Measurements from ENCODE around the gene UBR4.

Gene UBR4

GRCh38 chr1:19112891-19113696, 97.0 kb downstream of the UBR4 start:
- Histone ChIP-seq H3K9ac (no peak overlapping the region), H3K27ac (no peak overlapping the region), H2AFZ (no peak overlapping the region), H3K4me3 (ENCODE audit: low read depth, low read length) (no peak overlapping the region), H3K4me2 (ENCODE audit: low read length) (no peak overlapping the region), H3K4me1 (no peaks in the 10 kb centered on the region), H3K79me2 (no peaks in the 10 kb centered on the region), H3K9me3 (ENCODE audit: control insufficient read depth, low read length) (no peaks in the 10 kb centered on the region), H3K27me3 (ENCODE audit: control insufficient read depth, insufficient read depth, low read length) (no peaks in the 10 kb centered on the region), H3K36me3 (ENCODE audit: control insufficient read depth, insufficient read depth, low read length) (no peaks in the 10 kb centered on the region)
- no peak for TF ChIP-seq CTCF (IDR thresholded peaks at IDR 0.05)

GRCh38 chr1:19110257-19110927, 99.7 kb downstream of the UBR4 start:
- no peaks in the 10 kb centered on the region for H3K36me3 ChIP-seq (ENCODE audit: control insufficient read depth, insufficient read depth, low read length)
- H3K79me2 ChIP-seq: no peaks in the 10 kb centered on the region
- no peaks in the 10 kb centered on the region for H3K27me3 ChIP-seq (ENCODE audit: control insufficient read depth, insufficient read depth, low read length)
- no peak overlapping the region for H3K4me3 ChIP-seq (ENCODE audit: low read depth, low read length)
- no peak for TF ChIP-seq CTCF (IDR thresholded peaks at IDR 0.05)
- no peak overlapping the region for H2AFZ ChIP-seq
- no peak overlapping the region for H3K27ac ChIP-seq
- no peaks in the 10 kb centered on the region for H3K4me1 ChIP-seq
- no peak overlapping the region for H3K9ac ChIP-seq
- H3K9me3 ChIP-seq (ENCODE audit: control insufficient read depth, low read length): no peaks in the 10 kb centered on the region
- no peak overlapping the region for H3K4me2 ChIP-seq (ENCODE audit: low read length)

- Histone ChIP-seq H3K4me3 (ENCODE audit: low read depth, low read length) (no peak overlapping the region), H3K36me3 (ENCODE audit: control insufficient read depth, insufficient read depth, low read length) (no peaks in the 10 kb centered on the region), H3K4me1 (no peaks in the 10 kb centered on the region), H3K9ac (no peak overlapping the region), H3K79me2 (no peaks in the 10 kb centered on the region), H3K9me3 (ENCODE audit: control insufficient read depth, low read length) (no peaks in the 10 kb centered on the region), H3K4me2 (ENCODE audit: low read length) (no peak overlapping the region), H3K27ac (no peak overlapping the region), H3K27me3 (ENCODE audit: control insufficient read depth, insufficient read depth, low read length) (no peaks in the 10 kb centered on the region), H2AFZ (no peak overlapping the region)
- TF ChIP-seq CTCF (IDR thresholded peaks at IDR 0.05): no peak
Observed at GRCh38 chr1:19109545-19109944, 100.5 kb downstream of the UBR4 start.

DNA sequence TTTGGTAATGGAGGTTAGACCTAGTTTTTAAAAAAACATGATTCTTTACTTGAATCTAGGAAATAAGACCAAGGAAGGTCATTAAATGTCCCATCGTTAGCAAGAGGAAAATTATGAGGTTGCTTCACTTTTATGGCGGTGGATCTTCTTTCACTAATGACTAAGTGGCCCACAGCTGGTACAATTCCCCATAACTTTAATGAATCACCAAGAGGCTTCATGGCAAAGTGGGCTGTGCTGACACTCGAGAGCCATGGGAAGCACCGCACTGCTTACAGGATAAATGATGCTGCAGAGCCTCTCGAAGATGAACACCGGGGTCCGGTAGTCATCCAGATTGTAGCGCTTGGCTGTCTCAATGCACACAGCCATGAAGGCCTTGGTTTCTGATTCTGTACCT, 108.8 kb downstream of the UBR4 start:
- H3K9me3 ChIP-seq (ENCODE audit: control insufficient read depth, low read length): no peaks in the 10 kb centered on the region
- no peak for TF ChIP-seq CTCF (IDR thresholded peaks at IDR 0.05)
- no peak overlapping the region for H3K27ac ChIP-seq
- no peaks in the 10 kb centered on the region for H3K27me3 ChIP-seq (ENCODE audit: control insufficient read depth, insufficient read depth, low read length)
- no peak overlapping the region for H3K9ac ChIP-seq
- no peaks in the 10 kb centered on the region for H3K36me3 ChIP-seq (ENCODE audit: control insufficient read depth, insufficient read depth, low read length)
- H3K4me2 ChIP-seq (ENCODE audit: low read length): no peak overlapping the region
- H2AFZ ChIP-seq: no peak overlapping the region
- no peaks in the 10 kb centered on the region for H3K4me1 ChIP-seq
- H3K4me3 ChIP-seq (ENCODE audit: low read depth, low read length): no peak overlapping the region
- no peaks in the 10 kb centered on the region for H3K79me2 ChIP-seq
